DMS153 (cell line): ENCODE data around the gene CEP68.

Source experiments
- DNase-seq: peaks from one replicate; lab custom pipeline; 2025; lab: John Stamatoyannopoulos, UW

CEP68 gene

GRCh38 chr2:65059071-65059470 lies 2.9 kb downstream of the CEP68 start:
- no peak for DNase-seq

GRCh38 chr2:65061146-65061909 lies 5.1 kb downstream of the CEP68 start:
- DNase-seq: no peak

GRCh38 chr2:65061910-65062339 lies 5.7 kb downstream of the CEP68 start:
- DNase-seq: no peak

- no peak for DNase-seq
Observed at GRCh38 chr2:65062843-65063825, 6.9 kb downstream of the CEP68 start.

GRCh38 chr2:65064728-65065552 lies 8.7 kb downstream of the CEP68 start:
- peak; percentile 47 for DNase-seq

- no peak for DNase-seq
Observed at GRCh38 chr2:65067806-65068553, 11.8 kb downstream of the CEP68 start.

- no peak for DNase-seq
Observed at GRCh38 chr2:65069439-65069824, 13.2 kb downstream of the CEP68 start.

GRCh38 chr2:65070172-65070830 lies 14.1 kb downstream of the CEP68 start:
- no peak for DNase-seq

GRCh38 chr2:65070856-65071255 lies 14.6 kb downstream of the CEP68 start:
- DNase-seq: no peak

- DNase-seq: no peak
Observed at GRCh38 chr2:65071499-65072180, 15.4 kb downstream of the CEP68 start.

GRCh38 chr2:65072181-65072970 lies 16.2 kb downstream of the CEP68 start:
- DNase-seq: no peak

- DNase-seq: no peak
Observed at GRCh38 chr2:65073879-65074565, 17.8 kb downstream of the CEP68 start.

- DNase-seq: no peak
Observed at GRCh38 chr2:65075176-65075575, 19.0 kb downstream of the CEP68 start.

- no peak for DNase-seq
Observed at GRCh38 chr2:65075605-65076344, 19.6 kb downstream of the CEP68 start.

GRCh38 chr2:65076345-65076710 lies 20.1 kb downstream of the CEP68 start:
- DNase-seq: no peak

- DNase-seq: no peak
Observed at GRCh38 chr2:65077898-65078297, 21.7 kb downstream of the CEP68 start.

GRCh38 chr2:65079017-65079416 lies 22.8 kb downstream of the CEP68 start:
- no peak for DNase-seq

GRCh38 chr2:65081232-65081685 lies 25.0 kb downstream of the CEP68 start:
- no peak for DNase-seq
